ENCODE results near the gene ELOB. TPM values are rescaled to one million over a fixed set of nuclear protein-coding genes. Genes with fewer than 3 reads are reported as not detected.

Gene ELOB
- total and polyA plus RNA-seq, 2 donors (not counting 1 experiment from before 2014, with no cell fraction given) = 124 to 436 TPM

GRCh38 chr16:2804728-2805127 is 27.6 kb upstream of the ELOB start:
- Histone ChIP-seq H3K4me3 (replicated peaks in 1 of 4; ENCODE audit: control extremely low read depth in 1 of 4, insufficient read depth in 1 of 4, low read depth in 3 of 4, low read length in 4 of 4) (no peak overlapping the region), H3K79me2 (ENCODE audit: control insufficient read depth, insufficient read depth, low read length) (no peaks in the 10 kb centered on the region), H3K36me3 (ENCODE audit: control insufficient read depth, insufficient read depth, low read length) (no peaks in the 10 kb centered on the region), H2AFZ (ENCODE audit: low read length) (no peak overlapping the region), H3K27ac (ENCODE audit: insufficient read depth, low read length) (no peak overlapping the region), H3K9me3 (ENCODE audit: control insufficient read depth, insufficient read depth, low read depth, low read length) (no peaks in the 10 kb centered on the region), H3K4me2 (ENCODE audit: extremely low read depth, insufficient read depth, low read length) (no peak overlapping the region), H3K4me1 (ENCODE audit: control insufficient read depth, extremely low read depth, insufficient read depth, low read length) (no peaks in the 10 kb centered on the region), H4K20me1 (ENCODE audit: control insufficient read depth, extremely low read depth, insufficient read depth, low read length) (no peaks in the 10 kb centered on the region), H3K9ac (ENCODE audit: insufficient read depth, low read length) (no peak overlapping the region), H3K27me3 (ENCODE audit: control insufficient read depth, insufficient read depth, low read length) (peaks cover 5% of the 10 kb centered on the region)
- TF ChIP-seq, protein P1, sequence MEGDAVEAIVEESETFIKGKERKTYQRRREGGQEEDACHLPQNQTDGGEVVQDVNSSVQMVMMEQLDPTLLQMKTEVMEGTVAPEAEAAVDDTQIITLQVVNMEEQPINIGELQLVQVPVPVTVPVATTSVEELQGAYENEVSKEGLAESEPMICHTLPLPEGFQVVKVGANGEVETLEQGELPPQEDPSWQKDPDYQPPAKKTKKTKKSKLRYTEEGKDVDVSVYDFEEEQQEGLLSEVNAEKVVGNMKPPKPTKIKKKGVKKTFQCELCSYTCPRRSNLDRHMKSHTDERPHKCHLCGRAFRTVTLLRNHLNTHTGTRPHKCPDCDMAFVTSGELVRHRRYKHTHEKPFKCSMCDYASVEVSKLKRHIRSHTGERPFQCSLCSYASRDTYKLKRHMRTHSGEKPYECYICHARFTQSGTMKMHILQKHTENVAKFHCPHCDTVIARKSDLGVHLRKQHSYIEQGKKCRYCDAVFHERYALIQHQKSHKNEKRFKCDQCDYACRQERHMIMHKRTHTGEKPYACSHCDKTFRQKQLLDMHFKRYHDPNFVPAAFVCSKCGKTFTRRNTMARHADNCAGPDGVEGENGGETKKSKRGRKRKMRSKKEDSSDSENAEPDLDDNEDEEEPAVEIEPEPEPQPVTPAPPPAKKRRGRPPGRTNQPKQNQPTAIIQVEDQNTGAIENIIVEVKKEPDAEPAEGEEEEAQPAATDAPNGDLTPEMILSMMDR (conservative IDR thresholded peaks at IDR 0.05 in 1 of 2, IDR thresholded peaks at IDR 0.05 in 1 of 2; ENCODE audit: low read depth in 1 of 2, low read length in 2 of 2) = no peak
- TF ChIP-seq EZH2 (IDR thresholded peaks at IDR 0.05; ENCODE audit: low read length, missing control alignments) = no peak
- DNase-seq (ENCODE audit: low read depth in 2 of 2) = no peak

- H3K9me3 ChIP-seq (ENCODE audit: control insufficient read depth, insufficient read depth, low read depth, low read length) = no peaks in the 10 kb centered on the region
- H3K27me3 ChIP-seq (ENCODE audit: control insufficient read depth, insufficient read depth, low read length) = peaks cover 5% of the 10 kb centered on the region
- H2AFZ ChIP-seq (ENCODE audit: low read length) = no peak overlapping the region
- no peak overlapping the region for H3K4me3 ChIP-seq (replicated peaks in 1 of 4; ENCODE audit: control extremely low read depth in 1 of 4, insufficient read depth in 1 of 4, low read depth in 3 of 4, low read length in 4 of 4)
- DNase-seq (ENCODE audit: low read depth in 2 of 2) = no peak
- no peaks in the 10 kb centered on the region for H3K4me1 ChIP-seq (ENCODE audit: control insufficient read depth, extremely low read depth, insufficient read depth, low read length)
- no peak for TF ChIP-seq EZH2 (IDR thresholded peaks at IDR 0.05; ENCODE audit: low read length, missing control alignments)
- TF ChIP-seq, protein P1 (conservative IDR thresholded peaks at IDR 0.05 in 1 of 2, IDR thresholded peaks at IDR 0.05 in 1 of 2; ENCODE audit: low read depth in 1 of 2, low read length in 2 of 2) = no peak
- no peak overlapping the region for H3K4me2 ChIP-seq (ENCODE audit: extremely low read depth, insufficient read depth, low read length)
- H3K79me2 ChIP-seq (ENCODE audit: control insufficient read depth, insufficient read depth, low read length) = no peaks in the 10 kb centered on the region
- H3K9ac ChIP-seq (ENCODE audit: insufficient read depth, low read length) = no peak overlapping the region
- H4K20me1 ChIP-seq (ENCODE audit: control insufficient read depth, extremely low read depth, insufficient read depth, low read length) = no peaks in the 10 kb centered on the region
- H3K27ac ChIP-seq (ENCODE audit: insufficient read depth, low read length) = no peak overlapping the region
- no peaks in the 10 kb centered on the region for H3K36me3 ChIP-seq (ENCODE audit: control insufficient read depth, insufficient read depth, low read length)
Observed at GRCh38 chr16:2803545-2804195, 26.6 kb upstream of the ELOB start.

DNA sequence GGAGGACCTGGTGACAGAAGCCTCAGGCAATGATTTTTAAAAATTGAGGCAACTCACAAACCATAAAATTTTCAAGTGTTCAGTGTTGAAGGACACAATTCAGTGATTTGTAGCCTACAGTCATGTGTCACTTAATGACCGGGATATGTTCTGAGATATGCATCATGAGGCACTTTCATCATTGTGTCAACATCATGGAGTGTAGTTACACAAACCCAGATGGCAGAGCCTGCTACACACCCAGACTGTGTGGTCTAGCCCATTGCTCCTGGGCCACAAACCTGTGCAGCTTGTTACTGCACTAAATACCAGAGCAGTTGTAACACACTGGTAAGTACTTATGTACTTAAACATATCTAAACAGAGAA is 22.8 kb upstream of the ELOB start:
- no peak for DNase-seq (ENCODE audit: low read depth in 2 of 2)
- no peak overlapping the region for H3K9ac ChIP-seq (ENCODE audit: insufficient read depth, low read length)
- no peak overlapping the region for H2AFZ ChIP-seq (ENCODE audit: low read length)
- H3K4me3 ChIP-seq (replicated peaks in 1 of 4; ENCODE audit: control extremely low read depth in 1 of 4, insufficient read depth in 1 of 4, low read depth in 3 of 4, low read length in 4 of 4) = no peak overlapping the region
- no peaks in the 10 kb centered on the region for H3K79me2 ChIP-seq (ENCODE audit: control insufficient read depth, insufficient read depth, low read length)
- no peak overlapping the region for H3K27ac ChIP-seq (ENCODE audit: insufficient read depth, low read length)
- H3K4me2 ChIP-seq (ENCODE audit: extremely low read depth, insufficient read depth, low read length) = no peak overlapping the region
- H3K4me1 ChIP-seq (ENCODE audit: control insufficient read depth, extremely low read depth, insufficient read depth, low read length) = no peaks in the 10 kb centered on the region
- TF ChIP-seq EZH2 (IDR thresholded peaks at IDR 0.05; ENCODE audit: low read length, missing control alignments) = no peak
- TF ChIP-seq, protein P1 (conservative IDR thresholded peaks at IDR 0.05 in 1 of 2, IDR thresholded peaks at IDR 0.05 in 1 of 2; ENCODE audit: low read depth in 1 of 2, low read length in 2 of 2) = no peak
- H3K9me3 ChIP-seq (ENCODE audit: control insufficient read depth, insufficient read depth, low read depth, low read length) = no peaks in the 10 kb centered on the region
- no peaks in the 10 kb centered on the region for H4K20me1 ChIP-seq (ENCODE audit: control insufficient read depth, extremely low read depth, insufficient read depth, low read length)
- no peaks in the 10 kb centered on the region for H3K36me3 ChIP-seq (ENCODE audit: control insufficient read depth, insufficient read depth, low read length)
- peaks cover 3% of the 10 kb centered on the region for H3K27me3 ChIP-seq (ENCODE audit: control insufficient read depth, insufficient read depth, low read length)

All from fibroblast of lung (primary cell).